Suprapubic skin (tissue), 3 donors: Measurements from ENCODE around the gene NUFIP1.
A peak's percentile ranks its signal among the peaks of the same experiment; 100 is the strongest.

Experiments used
- EP300 ChIP-seq: sonication (generic); formaldehyde crosslinking; IDR thresholded peaks from one replicate; pipeline ENCODE4 v1.6.1; 2017; ENCODE audit warnings: antibody characterized with exemption
- POLR2A ChIP-seq, 2 donors: fragments of 450-650 bp; IDR thresholded peaks; one replicate each; pipeline ENCODE4 v1.6.1; 2017; ENCODE audit warnings: antibody characterized with exemption in 2 of 2, mild to moderate bottlenecking in 2 of 2, moderate library complexity in 2 of 2
- TF ChIP-seq, protein P1 (sequence below), 2 donors: fragments of 200-600 bp in 1 of 2; fragments of 450-650 bp in 1 of 2; sonication (generic) in 1 of 2; IDR thresholded peaks; one replicate each; pipeline ENCODE4 v1.5.1; 2016 to 2019; ENCODE audit warnings: antibody characterized with exemption in 2 of 2, mild to moderate bottlenecking in 1 of 2, moderate library complexity in 1 of 2

GRCh38 chr13:44919104-44919804 lies 70.0 kb downstream of the NUFIP1 start:
- peak; percentile 63 for TF ChIP-seq EP300
- TF ChIP-seq, protein P1, sequence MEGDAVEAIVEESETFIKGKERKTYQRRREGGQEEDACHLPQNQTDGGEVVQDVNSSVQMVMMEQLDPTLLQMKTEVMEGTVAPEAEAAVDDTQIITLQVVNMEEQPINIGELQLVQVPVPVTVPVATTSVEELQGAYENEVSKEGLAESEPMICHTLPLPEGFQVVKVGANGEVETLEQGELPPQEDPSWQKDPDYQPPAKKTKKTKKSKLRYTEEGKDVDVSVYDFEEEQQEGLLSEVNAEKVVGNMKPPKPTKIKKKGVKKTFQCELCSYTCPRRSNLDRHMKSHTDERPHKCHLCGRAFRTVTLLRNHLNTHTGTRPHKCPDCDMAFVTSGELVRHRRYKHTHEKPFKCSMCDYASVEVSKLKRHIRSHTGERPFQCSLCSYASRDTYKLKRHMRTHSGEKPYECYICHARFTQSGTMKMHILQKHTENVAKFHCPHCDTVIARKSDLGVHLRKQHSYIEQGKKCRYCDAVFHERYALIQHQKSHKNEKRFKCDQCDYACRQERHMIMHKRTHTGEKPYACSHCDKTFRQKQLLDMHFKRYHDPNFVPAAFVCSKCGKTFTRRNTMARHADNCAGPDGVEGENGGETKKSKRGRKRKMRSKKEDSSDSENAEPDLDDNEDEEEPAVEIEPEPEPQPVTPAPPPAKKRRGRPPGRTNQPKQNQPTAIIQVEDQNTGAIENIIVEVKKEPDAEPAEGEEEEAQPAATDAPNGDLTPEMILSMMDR (IDR thresholded peaks at IDR 0.05), result no peak
- no peak for TF ChIP-seq POLR2A (IDR thresholded peaks at IDR 0.05)
